ENCODE results near the gene MAN1C1. TPM values are rescaled to one million over a fixed set of nuclear protein-coding genes. Genes with fewer than 3 reads are reported as not detected.

Gene MAN1C1
- total RNA-seq, 4 donors from 2014 or later = 11.0 to 20.9 (median 15.9) TPM

GRCh38 chr1:25577134-25577920 lies 39.3 kb upstream of the MAN1C1 start:
- no peak for TF ChIP-seq CTCF (IDR thresholded peaks at IDR 0.05; ENCODE audit: low read depth)

- TF ChIP-seq CTCF (IDR thresholded peaks at IDR 0.05; ENCODE audit: low read depth) = no peak
Observed at GRCh38 chr1:25579292-25580252, 37.0 kb upstream of the MAN1C1 start.

GRCh38 chr1:25580927-25581326 lies 35.7 kb upstream of the MAN1C1 start:
- TF ChIP-seq CTCF (IDR thresholded peaks at IDR 0.05; ENCODE audit: low read depth) = no peak

GRCh38 chr1:25581764-25582163 lies 34.8 kb upstream of the MAN1C1 start:
- no peak for TF ChIP-seq CTCF (IDR thresholded peaks at IDR 0.05; ENCODE audit: low read depth)

GRCh38 chr1:25583519-25584370 lies 32.8 kb upstream of the MAN1C1 start:
- TF ChIP-seq CTCF (IDR thresholded peaks at IDR 0.05; ENCODE audit: low read depth) = no peak

GRCh38 chr1:25586181-25586588 lies 30.4 kb upstream of the MAN1C1 start:
- no peak for TF ChIP-seq CTCF (IDR thresholded peaks at IDR 0.05; ENCODE audit: low read depth)

Data from subcutaneous adipose tissue (tissue), 4 donors.